ENCODE measurements around the gene VPS39. TPM values are rescaled to one million over a fixed set of nuclear protein-coding genes. Genes with fewer than 3 reads are reported as not detected.

Gene VPS39
- total and polyA plus RNA-seq, 2 of the 13 experiments (the other 11 are each of a cell fraction or from before 2014, with no cell fraction given): 22.9 to 32.0 TPM

DNA sequence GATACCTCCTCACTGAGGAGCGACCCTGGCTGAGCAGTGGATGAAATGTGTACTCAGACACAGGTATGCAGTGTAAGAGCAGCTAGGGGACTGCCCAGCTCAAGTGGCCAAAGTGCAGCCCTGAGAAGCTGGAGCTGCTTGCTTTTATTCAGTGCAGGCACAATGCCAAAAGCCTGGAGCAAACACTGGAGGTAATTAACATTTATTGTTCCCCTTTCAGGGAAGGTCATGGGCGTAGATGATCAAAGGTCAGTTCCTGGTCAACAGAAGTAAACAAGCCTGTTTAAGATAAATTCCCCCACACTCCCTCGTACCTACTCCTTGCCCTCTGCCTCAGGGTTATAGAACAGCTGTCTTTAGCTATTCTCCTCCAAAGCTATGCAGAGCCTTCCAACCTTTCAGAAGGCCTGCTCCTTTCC, 69.1 kb downstream of the VPS39 start (continued):
- TF ChIP-seq, protein P1, sequence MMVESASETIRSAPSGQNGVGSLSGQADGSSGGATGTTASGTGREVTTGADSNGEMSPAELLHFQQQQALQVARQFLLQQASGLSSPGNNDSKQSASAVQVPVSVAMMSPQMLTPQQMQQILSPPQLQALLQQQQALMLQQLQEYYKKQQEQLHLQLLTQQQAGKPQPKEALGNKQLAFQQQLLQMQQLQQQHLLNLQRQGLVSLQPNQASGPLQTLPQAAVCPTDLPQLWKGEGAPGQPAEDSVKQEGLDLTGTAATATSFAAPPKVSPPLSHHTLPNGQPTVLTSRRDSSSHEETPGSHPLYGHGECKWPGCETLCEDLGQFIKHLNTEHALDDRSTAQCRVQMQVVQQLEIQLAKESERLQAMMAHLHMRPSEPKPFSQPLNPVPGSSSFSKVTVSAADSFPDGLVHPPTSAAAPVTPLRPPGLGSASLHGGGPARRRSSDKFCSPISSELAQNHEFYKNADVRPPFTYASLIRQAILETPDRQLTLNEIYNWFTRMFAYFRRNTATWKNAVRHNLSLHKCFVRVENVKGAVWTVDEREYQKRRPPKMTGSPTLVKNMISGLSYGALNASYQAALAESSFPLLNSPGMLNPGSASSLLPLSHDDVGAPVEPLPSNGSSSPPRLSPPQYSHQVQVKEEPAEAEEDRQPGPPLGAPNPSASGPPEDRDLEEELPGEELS (CRISPR knock-in tag; IDR thresholded peaks at IDR 0.05): peak; percentile 96
- no peak for TF ChIP-seq ZSCAN12 (CRISPR knock-in tag; IDR thresholded peaks at IDR 0.05)
- TF ChIP-seq, protein P2, sequence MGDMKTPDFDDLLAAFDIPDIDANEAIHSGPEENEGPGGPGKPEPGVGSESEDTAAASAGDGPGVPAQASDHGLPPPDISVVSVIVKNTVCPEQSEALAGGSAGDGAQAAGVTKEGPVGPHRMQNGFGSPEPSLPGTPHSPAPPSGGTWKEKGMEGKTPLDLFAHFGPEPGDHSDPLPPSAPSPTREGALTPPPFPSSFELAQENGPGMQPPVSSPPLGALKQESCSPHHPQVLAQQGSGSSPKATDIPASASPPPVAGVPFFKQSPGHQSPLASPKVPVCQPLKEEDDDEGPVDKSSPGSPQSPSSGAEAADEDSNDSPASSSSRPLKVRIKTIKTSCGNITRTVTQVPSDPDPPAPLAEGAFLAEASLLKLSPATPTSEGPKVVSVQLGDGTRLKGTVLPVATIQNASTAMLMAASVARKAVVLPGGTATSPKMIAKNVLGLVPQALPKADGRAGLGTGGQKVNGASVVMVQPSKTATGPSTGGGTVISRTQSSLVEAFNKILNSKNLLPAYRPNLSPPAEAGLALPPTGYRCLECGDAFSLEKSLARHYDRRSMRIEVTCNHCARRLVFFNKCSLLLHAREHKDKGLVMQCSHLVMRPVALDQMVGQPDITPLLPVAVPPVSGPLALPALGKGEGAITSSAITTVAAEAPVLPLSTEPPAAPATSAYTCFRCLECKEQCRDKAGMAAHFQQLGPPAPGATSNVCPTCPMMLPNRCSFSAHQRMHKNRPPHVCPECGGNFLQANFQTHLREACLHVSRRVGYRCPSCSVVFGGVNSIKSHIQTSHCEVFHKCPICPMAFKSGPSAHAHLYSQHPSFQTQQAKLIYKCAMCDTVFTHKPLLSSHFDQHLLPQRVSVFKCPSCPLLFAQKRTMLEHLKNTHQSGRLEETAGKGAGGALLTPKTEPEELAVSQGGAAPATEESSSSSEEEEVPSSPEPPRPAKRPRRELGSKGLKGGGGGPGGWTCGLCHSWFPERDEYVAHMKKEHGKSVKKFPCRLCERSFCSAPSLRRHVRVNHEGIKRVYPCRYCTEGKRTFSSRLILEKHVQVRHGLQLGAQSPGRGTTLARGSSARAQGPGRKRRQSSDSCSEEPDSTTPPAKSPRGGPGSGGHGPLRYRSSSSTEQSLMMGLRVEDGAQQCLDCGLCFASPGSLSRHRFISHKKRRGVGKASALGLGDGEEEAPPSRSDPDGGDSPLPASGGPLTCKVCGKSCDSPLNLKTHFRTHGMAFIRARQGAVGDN (CRISPR knock-in tag; IDR thresholded peaks at IDR 0.05): no peak
- no peak for TF ChIP-seq MBNL3 (CRISPR knock-in tag; conservative IDR thresholded peaks at IDR 0.05)
- TF ChIP-seq, protein P3, sequence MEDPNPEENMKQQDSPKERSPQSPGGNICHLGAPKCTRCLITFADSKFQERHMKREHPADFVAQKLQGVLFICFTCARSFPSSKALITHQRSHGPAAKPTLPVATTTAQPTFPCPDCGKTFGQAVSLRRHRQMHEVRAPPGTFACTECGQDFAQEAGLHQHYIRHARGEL (CRISPR knock-in tag; IDR thresholded peaks at IDR 0.05): no peak
- no peak for TF ChIP-seq HNRNPL (IDR thresholded peaks at IDR 0.05; ENCODE audit: low read depth, low read length)
- no peak for TF ChIP-seq FOXA1 (IDR thresholded peaks at IDR 0.05)
- peak; percentile 77 for TF ChIP-seq FOXA1 (CRISPR knock-in tag; IDR thresholded peaks at IDR 0.05)
- peak; percentile 39 for TF ChIP-seq PRPF4 (IDR thresholded peaks at IDR 0.05; ENCODE audit: low read depth, low read length, poor library complexity, severe bottlenecking)
- peak; percentile 60; the same call in 1 of the 2 replicates for TF ChIP-seq BHLHE40 (IDR thresholded peaks at IDR 0.05; ENCODE audit: low read length)
- TF ChIP-seq, protein P4, sequence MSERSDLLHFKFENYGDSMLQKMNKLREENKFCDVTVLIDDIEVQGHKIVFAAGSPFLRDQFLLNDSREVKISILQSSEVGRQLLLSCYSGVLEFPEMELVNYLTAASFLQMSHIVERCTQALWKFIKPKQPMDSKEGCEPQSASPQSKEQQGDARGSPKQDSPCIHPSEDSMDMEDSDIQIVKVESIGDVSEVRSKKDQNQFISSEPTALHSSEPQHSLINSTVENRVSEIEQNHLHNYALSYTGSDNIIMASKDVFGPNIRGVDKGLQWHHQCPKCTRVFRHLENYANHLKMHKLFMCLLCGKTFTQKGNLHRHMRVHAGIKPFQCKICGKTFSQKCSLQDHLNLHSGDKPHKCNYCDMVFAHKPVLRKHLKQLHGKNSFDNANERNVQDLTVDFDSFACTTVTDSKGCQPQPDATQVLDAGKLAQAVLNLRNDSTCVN (CRISPR knock-in tag; IDR thresholded peaks at IDR 0.05; ENCODE audit: borderline replicate concordance): no peak
- TF ChIP-seq, protein P5, sequence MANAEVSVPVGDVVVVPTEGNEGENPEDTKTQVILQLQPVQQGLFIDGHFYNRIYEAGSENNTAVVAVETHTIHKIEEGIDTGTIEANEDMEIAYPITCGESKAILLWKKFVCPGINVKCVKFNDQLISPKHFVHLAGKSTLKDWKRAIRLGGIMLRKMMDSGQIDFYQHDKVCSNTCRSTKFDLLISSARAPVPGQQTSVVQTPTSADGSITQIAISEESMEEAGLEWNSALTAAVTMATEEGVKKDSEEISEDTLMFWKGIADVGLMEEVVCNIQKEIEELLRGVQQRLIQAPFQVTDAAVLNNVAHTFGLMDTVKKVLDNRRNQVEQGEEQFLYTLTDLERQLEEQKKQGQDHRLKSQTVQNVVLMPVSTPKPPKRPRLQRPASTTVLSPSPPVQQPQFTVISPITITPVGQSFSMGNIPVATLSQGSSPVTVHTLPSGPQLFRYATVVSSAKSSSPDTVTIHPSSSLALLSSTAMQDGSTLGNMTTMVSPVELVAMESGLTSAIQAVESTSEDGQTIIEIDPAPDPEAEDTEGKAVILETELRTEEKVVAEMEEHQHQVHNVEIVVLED (CRISPR knock-in tag; IDR thresholded peaks at IDR 0.05; ENCODE audit: borderline replicate concordance): peak; percentile 46; the same call in 1 of the 2 replicates
- TF ChIP-seq NCOR1 (IDR thresholded peaks at IDR 0.05; ENCODE audit: borderline replicate concordance, low read length): peak; percentile 89; the same call in 1 of the 2 replicates
- TF ChIP-seq HHEX (CRISPR knock-in tag; IDR thresholded peaks at IDR 0.05): peak; percentile 37; the same call in 1 of the 2 replicates
- TF ChIP-seq, protein P6, sequence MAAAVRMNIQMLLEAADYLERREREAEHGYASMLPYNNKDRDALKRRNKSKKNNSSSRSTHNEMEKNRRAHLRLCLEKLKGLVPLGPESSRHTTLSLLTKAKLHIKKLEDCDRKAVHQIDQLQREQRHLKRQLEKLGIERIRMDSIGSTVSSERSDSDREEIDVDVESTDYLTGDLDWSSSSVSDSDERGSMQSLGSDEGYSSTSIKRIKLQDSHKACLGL (CRISPR knock-in tag; IDR thresholded peaks at IDR 0.05): 0 out of 2 replicates have a peak, but pooled peaks have one; percentile 23
- TF ChIP-seq, protein P7, sequence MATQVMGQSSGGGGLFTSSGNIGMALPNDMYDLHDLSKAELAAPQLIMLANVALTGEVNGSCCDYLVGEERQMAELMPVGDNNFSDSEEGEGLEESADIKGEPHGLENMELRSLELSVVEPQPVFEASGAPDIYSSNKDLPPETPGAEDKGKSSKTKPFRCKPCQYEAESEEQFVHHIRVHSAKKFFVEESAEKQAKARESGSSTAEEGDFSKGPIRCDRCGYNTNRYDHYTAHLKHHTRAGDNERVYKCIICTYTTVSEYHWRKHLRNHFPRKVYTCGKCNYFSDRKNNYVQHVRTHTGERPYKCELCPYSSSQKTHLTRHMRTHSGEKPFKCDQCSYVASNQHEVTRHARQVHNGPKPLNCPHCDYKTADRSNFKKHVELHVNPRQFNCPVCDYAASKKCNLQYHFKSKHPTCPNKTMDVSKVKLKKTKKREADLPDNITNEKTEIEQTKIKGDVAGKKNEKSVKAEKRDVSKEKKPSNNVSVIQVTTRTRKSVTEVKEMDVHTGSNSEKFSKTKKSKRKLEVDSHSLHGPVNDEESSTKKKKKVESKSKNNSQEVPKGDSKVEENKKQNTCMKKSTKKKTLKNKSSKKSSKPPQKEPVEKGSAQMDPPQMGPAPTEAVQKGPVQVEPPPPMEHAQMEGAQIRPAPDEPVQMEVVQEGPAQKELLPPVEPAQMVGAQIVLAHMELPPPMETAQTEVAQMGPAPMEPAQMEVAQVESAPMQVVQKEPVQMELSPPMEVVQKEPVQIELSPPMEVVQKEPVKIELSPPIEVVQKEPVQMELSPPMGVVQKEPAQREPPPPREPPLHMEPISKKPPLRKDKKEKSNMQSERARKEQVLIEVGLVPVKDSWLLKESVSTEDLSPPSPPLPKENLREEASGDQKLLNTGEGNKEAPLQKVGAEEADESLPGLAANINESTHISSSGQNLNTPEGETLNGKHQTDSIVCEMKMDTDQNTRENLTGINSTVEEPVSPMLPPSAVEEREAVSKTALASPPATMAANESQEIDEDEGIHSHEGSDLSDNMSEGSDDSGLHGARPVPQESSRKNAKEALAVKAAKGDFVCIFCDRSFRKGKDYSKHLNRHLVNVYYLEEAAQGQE (IDR thresholded peaks at IDR 0.05; ENCODE audit: borderline replicate concordance in 1 of 2, low read depth in 1 of 2, low read length in 2 of 2): no peak

Data from HepG2 (cell line).